Neuronal stem cell (in vitro differentiated cells): ENCODE data around the gene FOXN3.

ENCODE experiments used
- DNase-seq: peaks from one replicate; pipeline ENCODE4 v3.0.0-alpha.2; 2013; ENCODE audit warnings: low spot score
- H2AFZ ChIP-seq: one replicate; pipeline ENCODE4 v1.6.1; 2013; ENCODE audit warnings: mild to moderate bottlenecking, low read length, inconsistent platforms
- H2AK5ac ChIP-seq: 2 replicates; pipeline ENCODE4 v1.6.1; 2013; ENCODE audit warnings: low read depth, mild to moderate bottlenecking, inconsistent platforms, low read length, moderate library complexity, mixed read lengths
- H2BK120ac ChIP-seq: 2 replicates; pipeline ENCODE4 v1.6.1; 2013; ENCODE audit warnings: low read depth, mild to moderate bottlenecking, inconsistent platforms, low read length, moderate library complexity, mixed read lengths
- H2BK12ac ChIP-seq: one replicate; pipeline ENCODE4 v1.6.1; 2013; ENCODE audit warnings: low read length, inconsistent platforms
- H2BK15ac ChIP-seq: 2 replicates; pipeline ENCODE4 v1.6.1; 2013; ENCODE audit warnings: mild to moderate bottlenecking, low read length, inconsistent platforms, mixed read lengths
- H2BK5ac ChIP-seq: one replicate; pipeline ENCODE4 v1.6.1; 2013; ENCODE audit warnings: inconsistent platforms, mild to moderate bottlenecking, low read length, moderate library complexity
- H3K14ac ChIP-seq: one replicate; pipeline ENCODE4 v1.6.1; 2013; ENCODE audit warnings: low read length, inconsistent platforms
- H3K18ac ChIP-seq: 2 replicates; pipeline ENCODE4 v1.6.1; 2013; ENCODE audit warnings: low read length, inconsistent platforms
- H3K23ac ChIP-seq: 2 replicates; pipeline ENCODE4 v1.6.1; 2013; ENCODE audit warnings: low read depth, mild to moderate bottlenecking, mixed read lengths, low read length, inconsistent platforms; ENCODE audit not compliant: poor library complexity
- H3K27ac ChIP-seq: replicated peaks from 3 replicates; pipeline ENCODE4 v1.5.1; 2013; ENCODE audit warnings: low read length, inconsistent platforms
- H3K27me3 ChIP-seq, 3 experiments: 2 replicates each; pipeline ENCODE4 v1.6.1; 2013; ENCODE audit warnings: low read length in 3 of 3, mild to moderate bottlenecking in 2 of 3, inconsistent platforms in 1 of 3, low read depth in 1 of 3, mixed read lengths in 1 of 3, moderate library complexity in 1 of 3; ENCODE audit not compliant: control insufficient read depth in 3 of 3, insufficient read depth in 3 of 3
- H3K36me3 ChIP-seq, 2 donors: replicated peaks in 1 of 2; 2 replicates each; pipeline ENCODE4 v1.6.1; 2013; ENCODE audit warnings: low read length in 2 of 2; ENCODE audit not compliant: control insufficient read depth in 2 of 2, insufficient read depth in 2 of 2
- H3K4ac ChIP-seq: 2 replicates; pipeline ENCODE4 v1.6.1; 2013; ENCODE audit warnings: inconsistent platforms, mild to moderate bottlenecking, low read length, moderate library complexity
- H3K4me1 ChIP-seq, 2 donors: 1 replicate in 1 of 2; 2 replicates in 1 of 2; pipeline ENCODE4 v1.6.1; 2013; ENCODE audit warnings: low read length in 2 of 2, low read depth in 1 of 2; ENCODE audit not compliant: control insufficient read depth in 2 of 2, insufficient read depth in 1 of 2
- H3K4me2 ChIP-seq: one replicate; pipeline ENCODE4 v1.6.1; 2013; ENCODE audit warnings: mild to moderate bottlenecking, low read length, inconsistent platforms; ENCODE audit not compliant: insufficient read depth, poor library complexity, severe bottlenecking
- H3K4me3 ChIP-seq, 2 donors: 2 replicates each; pipeline ENCODE4 v1.5.1; 2013; ENCODE audit warnings: low read length in 2 of 2, mild to moderate bottlenecking in 2 of 2, inconsistent platforms in 1 of 2, moderate library complexity in 1 of 2
- H3K79me1 ChIP-seq: one replicate; pipeline ENCODE4 v1.6.1; 2013; ENCODE audit warnings: low read depth, mild to moderate bottlenecking, inconsistent platforms, low read length, moderate library complexity
- H3K9ac ChIP-seq: one replicate; pipeline ENCODE4 v1.6.1; 2013; ENCODE audit warnings: mild to moderate bottlenecking, low read depth, low read length, inconsistent platforms; ENCODE audit not compliant: poor library complexity
- H3K9me3 ChIP-seq, 2 donors: replicated peaks in 1 of 2; 2 replicates each; pipeline versions ENCODE3 to v1.6.1; 2013; ENCODE audit warnings: low read length in 2 of 2, mild to moderate bottlenecking in 2 of 2, inconsistent platforms in 1 of 2, low read depth in 1 of 2, mixed read lengths in 1 of 2, moderate library complexity in 1 of 2; ENCODE audit not compliant: control insufficient read depth in 2 of 2, insufficient read depth in 1 of 2
- H4K8ac ChIP-seq: one replicate; pipeline ENCODE4 v1.6.1; 2013; ENCODE audit warnings: low read depth, mild to moderate bottlenecking, inconsistent platforms, low read length, moderate library complexity
- H4K91ac ChIP-seq: one replicate; pipeline ENCODE4 v1.6.1; 2013; ENCODE audit warnings: low read length, low read depth, mild to moderate bottlenecking, inconsistent platforms; ENCODE audit not compliant: poor library complexity
- WGBS, 2 donors: extraction: QIAGEN DNeasy Blood & Tissue Kit; methylation state at CpG; one replicate each; pipeline ENCODE4 v1.1.7; 2013; ENCODE audit warnings: missing lambda C conversion rate in 2 of 2, mixed read lengths in 1 of 2; ENCODE audit not compliant: insufficient read length in 2 of 2, insufficient replicate concordance in 1 of 2; ENCODE audit errors: extremely low coverage in 2 of 2; 5-methylcytosine and 5-hydroxymethylcytosine counted together

The FOXN3 gene

GRCh38 chr14:89186856-89187376 is 230.1 kb downstream of the FOXN3 start:
- Histone ChIP-seq H3K9ac (no peak overlapping the region), H2AFZ (no peak overlapping the region), H3K79me1 (no peaks in the 10 kb centered on the region), H3K4ac (no peak overlapping the region), H3K36me3 (peaks cover 0 to 19% of the 10 kb centered on the region in 2 donors), H3K23ac (no peak overlapping the region), H4K8ac (no peak overlapping the region), H2BK15ac (no peak overlapping the region), H3K14ac (peak overlapping the region; percentile 33), H3K9me3 (no peaks in the 10 kb centered on the region), H3K18ac (peak overlapping the region; percentile 63), H3K27ac (no peak overlapping the region), H4K91ac (no peak overlapping the region), H3K27me3 (no peaks in the 10 kb centered on the region), H3K4me1 (peaks cover 8 to 13% of the 10 kb centered on the region in 2 donors), H2BK5ac (peak overlapping the region; percentile 7), H2BK12ac (no peak overlapping the region), H2AK5ac (no peak overlapping the region), H3K4me2 (no peak overlapping the region), H3K4me3 (no peak overlapping the region), H2BK120ac (no peak overlapping the region)
- no peak for DNase-seq
- WGBS, 2 donors = no CpG with 5 or more reads among the region's 7 CpGs

- no peak overlapping the region for H4K91ac ChIP-seq
- no peak overlapping the region for H2BK15ac ChIP-seq
- H3K4me1 ChIP-seq = peaks cover 8 to 9% of the 10 kb centered on the region in 2 donors
- H3K9ac ChIP-seq = no peak overlapping the region
- H3K9me3 ChIP-seq = no peaks in the 10 kb centered on the region
- no peak for DNase-seq
- WGBS, 2 donors = no CpG with 5 or more reads among the region's 13 CpGs
- no peak overlapping the region for H4K8ac ChIP-seq
- H3K18ac ChIP-seq = no peak overlapping the region
- no peak overlapping the region for H2BK120ac ChIP-seq
- H3K4me2 ChIP-seq = no peak overlapping the region
- H3K4me3 ChIP-seq = no peak overlapping the region
- H3K27me3 ChIP-seq = no peaks in the 10 kb centered on the region
- no peak overlapping the region for H3K4ac ChIP-seq
- H3K14ac ChIP-seq = no peak overlapping the region
- H2AFZ ChIP-seq = no peak overlapping the region
- no peak overlapping the region for H2BK12ac ChIP-seq
- no peaks in the 10 kb centered on the region for H3K79me1 ChIP-seq
- H2AK5ac ChIP-seq = no peak overlapping the region
- H3K23ac ChIP-seq = no peak overlapping the region
- no peak overlapping the region for H3K27ac ChIP-seq
- no peak overlapping the region for H2BK5ac ChIP-seq
- H3K36me3 ChIP-seq = peaks cover 0 to 19% of the 10 kb centered on the region in 2 donors
Observed at GRCh38 chr14:89185919-89186855, 230.8 kb downstream of the FOXN3 start.

- no peak overlapping the region for H4K91ac ChIP-seq
- no peaks in the 10 kb centered on the region for H3K9me3 ChIP-seq
- no peak overlapping the region for H2BK120ac ChIP-seq
- no peaks in the 10 kb centered on the region for H3K79me1 ChIP-seq
- peaks cover 0 to 19% of the 10 kb centered on the region in 2 donors for H3K36me3 ChIP-seq
- no peaks in the 10 kb centered on the region for H3K27me3 ChIP-seq
- no peak overlapping the region for H3K14ac ChIP-seq
- no peak overlapping the region for H3K4ac ChIP-seq
- no peak overlapping the region for H2AFZ ChIP-seq
- no peak overlapping the region for H2BK15ac ChIP-seq
- no CpG with 5 or more reads among the region's 4 CpGs for WGBS, 2 donors
- no peak overlapping the region for H2BK5ac ChIP-seq
- H3K27ac ChIP-seq = no peak overlapping the region
- H3K4me3 ChIP-seq = no peak overlapping the region
- H3K4me2 ChIP-seq = no peak overlapping the region
- no peak overlapping the region for H3K9ac ChIP-seq
- no peak overlapping the region for H2AK5ac ChIP-seq
- H2BK12ac ChIP-seq = no peak overlapping the region
- H4K8ac ChIP-seq = no peak overlapping the region
- H3K18ac ChIP-seq = no peak overlapping the region
- peaks cover 0 to 8% of the 10 kb centered on the region in 2 donors for H3K4me1 ChIP-seq
- H3K23ac ChIP-seq = no peak overlapping the region
- DNase-seq = no peak
Observed at GRCh38 chr14:89184952-89185351, 232.1 kb downstream of the FOXN3 start.

- Histone ChIP-seq H3K4me2 (no peak overlapping the region), H2BK12ac (no peak overlapping the region), H2BK15ac (no peak overlapping the region), H3K4me1 (peaks cover 0 to 8% of the 10 kb centered on the region in 2 donors), H4K91ac (no peak overlapping the region), H3K27ac (no peak overlapping the region), H2BK120ac (no peak overlapping the region), H3K18ac (no peak overlapping the region), H2AK5ac (no peak overlapping the region), H3K23ac (no peak overlapping the region), H4K8ac (no peak overlapping the region), H3K9me3 (no peaks in the 10 kb centered on the region), H3K79me1 (no peaks in the 10 kb centered on the region), H3K36me3 (peaks cover 0 to 11% of the 10 kb centered on the region in 2 donors), H2BK5ac (no peak overlapping the region), H3K4me3 (no peak overlapping the region), H3K9ac (no peak overlapping the region), H2AFZ (no peak overlapping the region), H3K27me3 (no peaks in the 10 kb centered on the region), H3K4ac (no peak overlapping the region), H3K14ac (no peak overlapping the region)
- DNase-seq = no peak
- whole genome bisulfite sequencing, 2 donors = no CpG with 5 or more reads among the region's 5 CpGs
Observed at GRCh38 chr14:89182326-89182725, 234.7 kb downstream of the FOXN3 start.
